K562 (cell line): ENCODE measurements around the gene LRRC4C. TPM values are rescaled to one million over a fixed set of nuclear protein-coding genes. Genes with fewer than 3 reads are reported as not detected.

Experiments
- ATAC-seq: fragments of 200-7000 bp; cut with Tn5 transposase; 3 replicates; pipeline ENCODE4 v1.9.1; 2020; ENCODE audit warnings: moderate library complexity
- BruUV-seq: library from RNA; stranded (reverse); fragments of 400-500 nt; replicated peaks from 2 replicates; lab custom pipeline; 2021; lab: Mats Ljungman, UMichigan
- CTCF ChIA-PET: fragments of 300-600 bp; formaldehyde crosslinking; extraction: SDS; loops from one replicate; lab custom pipeline; 2021; ENCODE audit warnings: low intra/inter-chr PET ratio; lab: Yijun Ruan, JAX
- POLR2A ChIA-PET: fragments of 300-600, 350-650 bp; sonication (Branson Sonifier 250); formaldehyde crosslinking; extraction: SDS; loops from one replicate; lab custom pipeline; 2021; ENCODE audit warnings: antibody characterized with exemption, inconsistent platforms; lab: Yijun Ruan, JAX
- DNase-seq, 4 experiments: peaks; one replicate each; pipeline versions ENCODE4 v3.0.0 to v3.0.0-alpha.2; 2011 to 2018; ENCODE audit warnings: low spot score in 3 of 4, mixed read lengths in 3 of 4; ENCODE audit errors: extremely low read depth in 1 of 4
- FAIRE-seq: peaks from 2 replicates; lab custom pipeline; 2011; peaks lifted over from hg19 to GRCh38; lab: Jason Lieb, UNC
- H2AFZ ChIP-seq: 2 replicates; pipeline ENCODE4 v1.6.0; 2011; ENCODE audit warnings: low read depth, low read length, control low read depth, inconsistent platforms
- H3K27ac ChIP-seq: fragments of 200-600 bp; 3 replicates; pipeline ENCODE4 v1.8.0; 2011; ENCODE audit warnings: low read depth, mild to moderate bottlenecking, control low read depth, inconsistent platforms, low read length, moderate library complexity, mixed read lengths; ENCODE audit errors: extremely low read depth
- H3K27me3 ChIP-seq, 2 experiments: fragments of 300-600 bp in 1 of 2; 2 replicates in 1 of 2; 3 replicates in 1 of 2; pipeline versions ENCODE4 v1.6.0 to v1.8.0; 2011; ENCODE audit warnings: inconsistent platforms in 2 of 2, low read length in 2 of 2, mild to moderate bottlenecking in 1 of 2, mixed read lengths in 1 of 2, moderate library complexity in 1 of 2; ENCODE audit not compliant: control insufficient read depth in 2 of 2, insufficient read depth in 2 of 2
- H3K36me3 ChIP-seq: fragments of 300-600 bp; 3 replicates; pipeline ENCODE4 v1.8.0; 2011; ENCODE audit warnings: mild to moderate bottlenecking, low read length, inconsistent platforms; ENCODE audit not compliant: control insufficient read depth, insufficient read depth
- H3K4me1 ChIP-seq, 2 experiments: fragments of 200-600 bp in 1 of 2; replicated peaks in 1 of 2; 2 replicates in 1 of 2; 3 replicates in 1 of 2; pipeline versions ENCODE4 v1.5.1 to v1.8.0; 2011; ENCODE audit warnings: inconsistent platforms in 2 of 2, low read length in 2 of 2, mild to moderate bottlenecking in 1 of 2, mixed read lengths in 1 of 2, moderate library complexity in 1 of 2; ENCODE audit not compliant: control insufficient read depth in 2 of 2, insufficient read depth in 2 of 2
- H3K4me2 ChIP-seq: 2 replicates; pipeline ENCODE4 v1.6.1; 2011; ENCODE audit warnings: low read length, control low read depth, inconsistent platforms, mixed read lengths; ENCODE audit not compliant: insufficient read depth
- H3K4me3 ChIP-seq: fragments of 200-600 bp; sonication (generic), shearing (Covaris generic); 2 replicates; pipeline ENCODE4 v1.5.1; 2016; ENCODE audit warnings: control low read depth, inconsistent platforms
- H3K79me2 ChIP-seq: fragments of 200-600 bp; 3 replicates; pipeline ENCODE4 v1.8.0; 2011; ENCODE audit warnings: low read length, inconsistent platforms; ENCODE audit not compliant: control insufficient read depth, insufficient read depth
- H3K9ac ChIP-seq, 2 experiments: 2 replicates each; pipeline versions ENCODE4 v1.6.0 to v1.6.1; 2011; ENCODE audit warnings: low read depth in 2 of 2, low read length in 2 of 2, control low read depth in 1 of 2, inconsistent platforms in 1 of 2, mild to moderate bottlenecking in 1 of 2, mixed read lengths in 1 of 2; ENCODE audit not compliant: insufficient read depth in 1 of 2
- H3K9me1 ChIP-seq: one replicate; pipeline ENCODE4 v1.6.0; 2011; ENCODE audit warnings: inconsistent platforms, mild to moderate bottlenecking, low read length, moderate library complexity; ENCODE audit not compliant: control insufficient read depth, insufficient read depth
- H3K9me3 ChIP-seq: replicated peaks from 2 replicates; pipeline ENCODE4 v1.5.1; 2011; ENCODE audit warnings: low read depth, low read length, inconsistent platforms; ENCODE audit not compliant: control insufficient read depth, insufficient read depth
- H4K20me1 ChIP-seq: replicated peaks from 2 replicates; pipeline ENCODE4 v1.6.1; 2011; ENCODE audit warnings: low read length, inconsistent platforms, mixed read lengths; ENCODE audit not compliant: control insufficient read depth, insufficient read depth
- IRF2 ChIP-seq: sonication (generic); formaldehyde crosslinking; IDR thresholded peaks from 2 replicates; pipeline ENCODE4 v1.8.1; 2022; ENCODE audit warnings: mild to moderate bottlenecking, missing genetic modification reagents
- PRMT5 ChIP-seq: sonication (generic); formaldehyde crosslinking; IDR thresholded peaks from 2 replicates; pipeline ENCODE4 v1.5.0; 2020; ENCODE audit warnings: missing genetic modification reagents
- RAD51 ChIP-seq: fragments of 450-650 bp; IDR thresholded peaks from 2 replicates; pipeline ENCODE4 v1.7.1; 2016; ENCODE audit warnings: low read depth, mild to moderate bottlenecking, borderline replicate concordance
- RFX7 ChIP-seq: fragments of 250-450 bp; sonication (Bioruptor Pico); IDR thresholded peaks from 2 replicates; pipeline ENCODE4 v1.5.1; 2021; ENCODE audit warnings: mild to moderate bottlenecking
- ZNF347 ChIP-seq: fragments of 450-650 bp; formaldehyde crosslinking; IDR thresholded peaks from 2 replicates; pipeline ENCODE4 v1.4.0; 2020; ENCODE audit warnings: low read depth, mild to moderate bottlenecking, moderate library complexity
- WGBS: fragments of 100-300 bp; shearing (Covaris generic); methylation state at CpG from one replicate; pipeline ENCODE4 v1.1.6; 2016; ENCODE audit warnings: low coverage, mixed read lengths; ENCODE audit not compliant: insufficient coverage; ENCODE audit errors: missing lambda C conversion rate; 5-methylcytosine and 5-hydroxymethylcytosine counted together
- in situ Hi-C: fragments of 300-500 bp; cut with MboI; formaldehyde crosslinking; loops from 4 replicates; pipeline ENCODE4 v1.15.0; 2018; ENCODE audit warnings: inconsistent platforms, mixed read lengths
- intact Hi-C: fragments of 100-400 bp; cut with micrococcal nuclease; formaldehyde crosslinking; loops from 2 replicates; pipeline ENCODE4 v1.14.2; 2022
- polyA plus RNA-seq, 8 experiments: library from polyadenylated mRNA; depleted of rRNA in 4 of 8; stranded (reverse) in 5 of 8; unstranded in 3 of 8; fragments of >200 nt; fragmentation: Nextera tagmentation in 2 of 8; fragmentation: Illumina TruSeq in 1 of 8; extraction: Ambion mirVana in 2 of 8; extraction: Trizol in 1 of 8; gene quantifications; 2 replicates each; pipeline versions ENCODE4 v1.2.1 to v1.2.3, GENCODE V29; 2011 to 2014; ENCODE audit warnings: inconsistent platforms in 1 of 8, missing spikeins in 1 of 8
- total RNA-seq, 7 experiments: library from RNA; depleted of rRNA in 6 of 7; stranded (reverse); fragments of >200 nt in 6 of 7; fragmentation: Illumina TruSeq in 2 of 7; extraction: Trizol in 2 of 7; gene quantifications; 2 replicates each; pipeline versions ENCODE4 v1.2.1 to v1.2.3, GENCODE V29; 2011 to 2021; ENCODE audit warnings: low replicate concordance in 1 of 7
- TF ChIP-seq, protein P1 (sequence below): fragments of 250-450 bp; sonication (Bioruptor Pico); IDR thresholded peaks from 2 replicates; pipeline ENCODE4 v1.8.0; 2021; ENCODE audit warnings: moderate library complexity, mild to moderate bottlenecking, inconsistent platforms

The LRRC4C gene
- total and polyA plus RNA-seq, 9 of the 15 experiments (the other 6 are each of a cell fraction or from before 2014, with no cell fraction given): not detected

DNA sequence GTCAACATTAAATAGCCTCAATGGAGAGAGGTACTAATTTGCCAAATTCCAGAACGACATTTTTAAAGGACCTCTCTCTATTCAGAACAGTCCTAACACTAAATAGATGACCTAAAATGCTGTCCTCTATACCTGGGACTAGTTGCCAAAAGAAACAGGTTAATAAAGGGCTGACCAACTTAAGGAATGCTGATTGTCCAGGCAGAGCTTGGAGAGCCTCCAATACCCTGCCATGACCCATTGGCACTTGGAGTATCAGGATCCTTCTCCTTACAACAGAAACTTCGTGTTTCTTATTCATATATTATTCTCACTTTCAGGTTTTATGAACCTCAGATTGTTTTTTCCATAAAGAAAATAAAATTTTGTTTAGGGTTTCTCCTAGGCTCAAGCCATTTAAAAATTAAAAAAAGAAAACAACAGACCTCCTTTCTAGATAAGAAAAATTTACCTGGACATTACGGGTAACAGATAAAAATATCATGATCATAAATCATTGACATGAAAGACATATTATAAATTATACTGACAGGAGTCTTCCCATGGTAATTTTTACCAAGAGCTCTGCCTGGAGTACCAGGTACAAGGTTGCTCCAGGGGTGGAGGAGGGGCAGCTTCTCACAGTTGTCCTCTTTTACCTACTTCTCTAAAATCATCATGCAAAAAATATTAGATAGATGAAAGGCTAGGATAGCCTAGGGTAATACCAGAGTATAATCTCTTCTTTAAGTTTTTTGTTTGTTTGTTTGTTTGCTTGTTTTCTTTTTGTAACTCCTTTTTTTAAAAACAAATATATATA lies 2.0 kb downstream of the LRRC4C start:
- Histone ChIP-seq H3K4me3 (no peak overlapping the region), H3K79me2 (no peaks in the 10 kb centered on the region), H3K27ac (no peak overlapping the region), H3K9me3 (no peaks in the 10 kb centered on the region), H3K4me1 (no peaks in the 10 kb centered on the region), H3K9me1 (no peaks in the 10 kb centered on the region), H3K4me2 (no peak overlapping the region), H3K36me3 (no peaks in the 10 kb centered on the region), H4K20me1 (no peaks in the 10 kb centered on the region), H3K9ac (no peak overlapping the region), H3K27me3 (no peaks in the 10 kb centered on the region), H2AFZ (no peak overlapping the region)
- in situ Hi-C loops (loop anchor here (25.0 kb wide), 1 partner anchor 1830 kb away; no protein-coding TSS in a partner anchor), intact Hi-C loops (no loop called here)
- TF ChIP-seq RFX7 (CRISPR knock-in tag) (no peak), IRF2 (CRISPR knock-in tag) (no peak), RAD51 (no peak), PRMT5 (CRISPR knock-in tag) (no peak), ZNF347 (CRISPR knock-in tag) (no peak)
- TF ChIP-seq, protein P1, sequence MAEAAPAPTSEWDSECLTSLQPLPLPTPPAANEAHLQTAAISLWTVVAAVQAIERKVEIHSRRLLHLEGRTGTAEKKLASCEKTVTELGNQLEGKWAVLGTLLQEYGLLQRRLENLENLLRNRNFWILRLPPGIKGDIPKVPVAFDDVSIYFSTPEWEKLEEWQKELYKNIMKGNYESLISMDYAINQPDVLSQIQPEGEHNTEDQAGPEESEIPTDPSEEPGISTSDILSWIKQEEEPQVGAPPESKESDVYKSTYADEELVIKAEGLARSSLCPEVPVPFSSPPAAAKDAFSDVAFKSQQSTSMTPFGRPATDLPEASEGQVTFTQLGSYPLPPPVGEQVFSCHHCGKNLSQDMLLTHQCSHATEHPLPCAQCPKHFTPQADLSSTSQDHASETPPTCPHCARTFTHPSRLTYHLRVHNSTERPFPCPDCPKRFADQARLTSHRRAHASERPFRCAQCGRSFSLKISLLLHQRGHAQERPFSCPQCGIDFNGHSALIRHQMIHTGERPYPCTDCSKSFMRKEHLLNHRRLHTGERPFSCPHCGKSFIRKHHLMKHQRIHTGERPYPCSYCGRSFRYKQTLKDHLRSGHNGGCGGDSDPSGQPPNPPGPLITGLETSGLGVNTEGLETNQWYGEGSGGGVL (CRISPR knock-in tag): no peak
- DNase-seq (no peak), FAIRE-seq (no peak), ATAC-seq (no peak)
- ChIA-PET POLR2A (no interaction called here), CTCF (no interaction called here)
- WGBS: 0% methylated on average over 3 of the region's 3 CpGs
- no TSS peak for BruUV-seq
